Panc1 (cell line): ENCODE data around the gene DCAF11. TPM values are rescaled to one million over a fixed set of nuclear protein-coding genes. Genes with fewer than 3 reads are reported as not detected.

Source experiments
- ATAC-seq: fragments of 200-7000 bp; cut with Tn5 transposase; 2 replicates; pipeline ENCODE4 v1.9.1; 2020; ENCODE audit warnings: mild to moderate bottlenecking, moderate library complexity
- BruUV-seq: library from RNA; stranded (reverse); fragments of 400-500 nt; replicated peaks from 2 replicates; lab custom pipeline; 2021; lab: Mats Ljungman, UMichigan
- CTCF ChIA-PET: fragments of 300-600 bp; sonication (Branson Sonifier 250); formaldehyde crosslinking; loops from one replicate; lab custom pipeline; 2022; ENCODE audit warnings: antibody characterized with exemption; lab: Charles Lee
- POLR2A ChIA-PET: fragments of 300-600 bp; sonication (Branson Sonifier 250); formaldehyde crosslinking; loops from one replicate; lab custom pipeline; 2022; ENCODE audit warnings: antibody characterized with exemption; lab: Charles Lee
- DNase-seq: peaks from one replicate; pipeline ENCODE4 v3.0.0-alpha.2; 2010; ENCODE audit warnings: low read depth, low spot score
- H3K27ac ChIP-seq: 2 replicates; pipeline ENCODE4 v1.5.1; 2011; ENCODE audit warnings: mild to moderate bottlenecking, low read length, inconsistent platforms
- H3K27me3 ChIP-seq: fragments of 200-500 bp; sonication (Bioruptor generic); 2 replicates; pipeline ENCODE4 v1.6.0; 2014; ENCODE audit warnings: low read length, inconsistent platforms; ENCODE audit not compliant: control insufficient read depth, insufficient read depth
- H3K36me3 ChIP-seq: fragments of 200-500 bp; sonication (Bioruptor generic); 2 replicates; pipeline ENCODE4 v1.5.1; 2014; ENCODE audit warnings: inconsistent platforms, mild to moderate bottlenecking, low read length, moderate library complexity; ENCODE audit not compliant: control insufficient read depth, insufficient read depth
- H3K4me1 ChIP-seq: 2 replicates; pipeline ENCODE4 v1.5.1; 2011; ENCODE audit warnings: inconsistent platforms, mild to moderate bottlenecking, low read length, moderate library complexity; ENCODE audit not compliant: control insufficient read depth, insufficient read depth
- H3K4me3 ChIP-seq, 2 experiments: 2 replicates each; pipeline ENCODE4 v1.5.1; 2011 to 2012; ENCODE audit warnings: low read depth in 2 of 2, low read length in 2 of 2, mild to moderate bottlenecking in 2 of 2, inconsistent platforms in 1 of 2, moderate library complexity in 1 of 2
- H3K9me3 ChIP-seq: fragments of 200-500 bp; sonication (Bioruptor generic); 2 replicates; pipeline ENCODE4 v1.5.1; 2014; ENCODE audit warnings: low read depth, mild to moderate bottlenecking, inconsistent platforms, low read length, moderate library complexity; ENCODE audit not compliant: control insufficient read depth, insufficient read depth
- CTCF ChIP-seq: fragments of 450-650 bp; IDR thresholded peaks from 2 replicates; pipeline ENCODE4 v1.5.1; 2017; ENCODE audit warnings: mild to moderate bottlenecking
- POLR2AphosphoS5 ChIP-seq: IDR thresholded peaks from 2 replicates; pipeline ENCODE4 v1.6.1; 2012; ENCODE audit warnings: mild to moderate bottlenecking, low read depth, low read length, moderate library complexity
- REST ChIP-seq, 2 experiments: IDR thresholded peaks; 2 replicates each; pipeline ENCODE4 v1.6.1; 2011 to 2012; ENCODE audit warnings: low read depth in 2 of 2, control low read depth in 1 of 2, low read length in 1 of 2, mild to moderate bottlenecking in 1 of 2, moderate library complexity in 1 of 2; ENCODE audit not compliant: insufficient read depth in 1 of 2
- SIN3A ChIP-seq: IDR thresholded peaks from 2 replicates; pipeline ENCODE4 v1.6.1; 2012; ENCODE audit warnings: low read depth, mild to moderate bottlenecking, low read length, moderate library complexity, borderline replicate concordance; ENCODE audit not compliant: insufficient read depth
- TCF7L2 ChIP-seq: IDR thresholded peaks from 2 replicates; pipeline ENCODE4 v1.6.1; 2011; ENCODE audit warnings: mild to moderate bottlenecking, low read depth, low read length, inconsistent platforms
- in situ Hi-C: cut with HindIII; loops from 2 replicates; pipeline ENCODE4 v1.10.0; 2016; ENCODE audit warnings: low sequenced_read_pairs, low pct_unique_long_range_greater_than_20kb
- intact Hi-C: fragments of 100-400 bp; cut with micrococcal nuclease; formaldehyde crosslinking; loops from one replicate; pipeline ENCODE4 v1.10.0; 2022; ENCODE audit not compliant: unreplicated experiment
- total RNA-seq: library from RNA; stranded (reverse); gene quantifications from one replicate; pipeline ENCODE4 v1.2.1, GENCODE V29; 2021; ENCODE audit not compliant: unreplicated experiment

The DCAF11 gene
- total RNA-seq, 1 experiment from 2014 or later, result 37.4 TPM

DNA sequence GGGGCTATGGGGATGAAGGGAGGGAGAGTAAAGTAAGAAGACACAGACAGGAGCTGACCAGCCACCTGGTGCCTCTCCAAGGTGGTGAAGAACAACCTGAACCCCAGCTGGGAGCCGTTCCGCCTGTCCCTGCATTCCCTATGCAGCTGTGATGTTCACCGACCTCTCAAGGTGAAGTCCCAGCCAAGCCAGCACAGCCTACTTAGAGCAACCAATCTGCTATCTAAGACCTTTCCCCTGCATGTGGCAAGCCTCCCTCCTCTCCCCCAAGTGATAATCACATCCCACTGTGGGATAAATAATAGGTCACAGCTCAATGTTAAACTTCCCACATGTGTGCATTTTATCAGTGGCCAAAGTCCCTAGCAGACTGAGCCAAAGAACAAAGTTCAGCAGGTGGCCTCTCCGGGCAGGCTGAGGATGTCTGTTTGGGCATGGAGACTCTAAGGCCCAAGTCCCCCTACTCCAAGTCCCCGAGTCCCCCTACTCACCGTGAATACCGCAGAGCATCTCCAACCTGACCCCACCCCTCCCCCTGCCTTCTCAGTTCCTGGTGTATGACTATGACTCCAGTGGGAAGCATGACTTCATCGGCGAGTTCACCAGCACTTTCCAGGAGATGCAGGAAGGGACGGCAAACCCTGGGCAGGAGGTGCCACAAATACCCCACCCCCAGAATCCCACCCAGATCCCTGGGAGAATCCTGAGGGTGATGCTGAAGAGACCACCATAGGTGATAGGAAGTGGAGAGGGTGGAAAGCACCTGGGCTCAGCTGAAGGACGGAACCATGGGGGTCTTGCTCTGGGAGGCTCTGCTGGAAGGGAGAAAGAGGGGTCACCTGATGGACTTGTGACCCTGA is 39.7 kb upstream of the DCAF11 start:
- ATAC-seq (no peak), DNase-seq (no peak)
- intact Hi-C loops, result no loop called here
- ChIA-PET POLR2A (no interaction called here), CTCF (no interaction called here)
- TF ChIP-seq TCF7L2 (no peak), POLR2AphosphoS5 (no peak), CTCF (no peak), SIN3A (no peak), REST (IDR thresholded peaks at IDR 0.05; ENCODE audit: insufficient read depth in 1 of 2, low read depth in 2 of 2, low read length in 1 of 2) (no peak)
- H3K9me3 ChIP-seq, result no peaks in the 10 kb centered on the region
- no peaks in the 10 kb centered on the region for H3K27me3 ChIP-seq
- H3K27ac ChIP-seq, result no peak overlapping the region
- BruUV-seq, result no TSS peak
- no peak overlapping the region for H3K4me3 ChIP-seq
- in situ Hi-C loops, result no loop called here
- H3K36me3 ChIP-seq, result no peaks in the 10 kb centered on the region
- no peaks in the 10 kb centered on the region for H3K4me1 ChIP-seq

- no peaks in the 10 kb centered on the region for H3K27me3 ChIP-seq
- POLR2A ChIA-PET, result interaction anchor here (0.6 kb wide), 1 partner anchor 506 kb away, joined by 12 read pairs; no protein-coding TSS in a partner anchor
- in situ Hi-C loops (no loop called here), intact Hi-C loops (no loop called here)
- BruUV-seq, result no TSS peak
- ATAC-seq, result no peak
- H3K9me3 ChIP-seq, result no peaks in the 10 kb centered on the region
- DNase-seq, result no peak
- peaks cover 8% of the 10 kb centered on the region; the same call in 1 of the 2 replicates for H3K4me1 ChIP-seq
- no peaks in the 10 kb centered on the region for H3K36me3 ChIP-seq
- CTCF ChIA-PET, result interaction anchor here (1.1 kb wide), 1 partner anchor 18 kb away, joined by 3 read pairs; no protein-coding TSS in a partner anchor
- H3K27ac ChIP-seq, result no peak overlapping the region
- H3K4me3 ChIP-seq, result no peak overlapping the region
- no peak for TF ChIP-seq SIN3A
- TF ChIP-seq POLR2AphosphoS5, result no peak
- TF ChIP-seq REST (IDR thresholded peaks at IDR 0.05; ENCODE audit: insufficient read depth in 1 of 2, low read depth in 2 of 2, low read length in 1 of 2), result no peak
- no peak for TF ChIP-seq CTCF
- TF ChIP-seq TCF7L2, result no peak
Observed at GRCh38 chr14:24075485-24076301, 38.9 kb upstream of the DCAF11 start.
